ENCODE results near the gene DES.

GRCh38 chr2:219464286-219465032 is 46.3 kb downstream of the DES start:
- TF ChIP-seq CTCF (IDR thresholded peaks at IDR 0.05; ENCODE audit: poor library complexity, severe bottlenecking) (no peak), EP300 (conservative IDR thresholded peaks at IDR 0.05; ENCODE audit: poor library complexity, severe bottlenecking) (no peak), EZH2 (IDR thresholded peaks at IDR 0.05; ENCODE audit: borderline replicate concordance, insufficient read depth, low read length, poor library complexity, severe bottlenecking) (no peak), RAD21 (conservative IDR thresholded peaks at IDR 0.05) (no peak), POLR2AphosphoS5 (IDR thresholded peaks at IDR 0.05) (no peak), TAF1 (IDR thresholded peaks at IDR 0.05; ENCODE audit: low read depth) (no peak)
